Activated T-helper 1 cell treated with anti-CD3 and anti-CD28 coated beads, Interleukin-12 subunit alpha, Interleukin-12 subunit beta, Interleukin-2, Interleukin-4 antibody, amounts not matched to agents 30 ng/mL and 10 ng/mL and 1 ng/mL, durations not matched to agents 14 hours and 24 hours and 36 hours (primary cell): ENCODE measurements around the gene STYK1. TPM values are rescaled to one million over a fixed set of nuclear protein-coding genes. Genes with fewer than 3 reads are reported as not detected.

ENCODE experiments used
- DNase-seq: peaks from one replicate; pipeline ENCODE4 v3.0.0; 2021; ENCODE audit warnings: low spot score
- H3K27ac Mint-ChIP-seq: one replicate; pipeline ENCODE4 v1.8.0; 2021; ENCODE audit warnings: mild to moderate bottlenecking, mixed read lengths
- H3K27me3 Mint-ChIP-seq: one replicate; pipeline ENCODE4 v1.8.0; 2022; ENCODE audit warnings: mild to moderate bottlenecking, moderate library complexity, mixed read lengths; ENCODE audit not compliant: insufficient read depth
- H3K36me3 Mint-ChIP-seq: one replicate; pipeline ENCODE4 v1.8.0; 2021; ENCODE audit warnings: low read depth, mixed read lengths
- H3K4me1 Mint-ChIP-seq: one replicate; pipeline ENCODE4 v1.8.0; 2021; ENCODE audit warnings: low read depth, mixed read lengths
- H3K4me3 Mint-ChIP-seq: one replicate; pipeline ENCODE4 v1.8.0; 2021; ENCODE audit warnings: mild to moderate bottlenecking, moderate library complexity, mixed read lengths
- H3K9me3 Mint-ChIP-seq: one replicate; pipeline ENCODE4 v1.8.0; 2021; ENCODE audit warnings: mixed read lengths
- intact Hi-C: fragments of 100-400 bp; cut with micrococcal nuclease; formaldehyde crosslinking; loops from one replicate; pipeline ENCODE4 v1.15.1; 2024
- total RNA-seq: library from RNA; stranded (reverse); gene quantifications from 2 replicates; pipeline ENCODE4 v1.2.3, GENCODE V29; 2022

Gene STYK1, protein sequence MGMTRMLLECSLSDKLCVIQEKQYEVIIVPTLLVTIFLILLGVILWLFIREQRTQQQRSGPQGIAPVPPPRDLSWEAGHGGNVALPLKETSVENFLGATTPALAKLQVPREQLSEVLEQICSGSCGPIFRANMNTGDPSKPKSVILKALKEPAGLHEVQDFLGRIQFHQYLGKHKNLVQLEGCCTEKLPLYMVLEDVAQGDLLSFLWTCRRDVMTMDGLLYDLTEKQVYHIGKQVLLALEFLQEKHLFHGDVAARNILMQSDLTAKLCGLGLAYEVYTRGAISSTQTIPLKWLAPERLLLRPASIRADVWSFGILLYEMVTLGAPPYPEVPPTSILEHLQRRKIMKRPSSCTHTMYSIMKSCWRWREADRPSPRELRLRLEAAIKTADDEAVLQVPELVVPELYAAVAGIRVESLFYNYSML
- total RNA-seq, result 0.34 TPM in 1 of 2 replicates, not detected in the other

DNA sequence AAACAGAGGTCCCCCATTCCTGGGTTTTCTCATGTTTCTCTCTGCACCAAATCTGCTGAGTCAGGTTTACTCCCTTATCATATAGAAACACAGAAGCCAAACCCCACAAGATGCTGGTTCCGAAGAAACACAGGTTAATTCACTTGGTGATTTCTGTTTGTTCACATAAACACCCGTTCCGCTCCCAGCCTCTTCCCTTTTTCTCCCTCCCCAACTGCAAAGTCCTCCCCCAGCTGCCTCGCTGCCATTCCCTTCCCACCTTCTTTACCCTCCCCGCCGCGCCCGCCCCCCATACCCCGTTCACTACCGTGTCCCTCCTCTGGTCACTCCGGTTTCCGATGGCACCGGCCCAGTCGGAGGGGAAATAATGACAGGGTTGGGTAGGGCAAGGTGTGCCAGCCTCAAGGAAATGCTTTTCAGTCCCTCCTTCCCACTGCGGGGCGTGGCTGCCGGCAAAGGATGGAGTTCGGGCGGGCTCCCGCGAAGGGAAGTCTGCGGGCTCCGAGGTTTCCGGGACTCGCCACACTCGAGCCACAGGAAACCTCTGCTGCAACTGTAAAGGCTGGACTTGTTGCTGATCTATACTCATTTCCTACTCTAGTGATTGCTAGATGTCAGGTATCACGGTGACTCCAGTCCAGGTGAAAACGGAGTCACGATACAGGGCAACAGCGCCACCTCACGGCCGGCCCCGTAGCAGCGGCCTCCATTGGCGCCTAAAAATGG, at the start of gene STYK1:
TSS of gene STYK1 (minus strand) at position 394 of the 726 bp plus-strand sequence. CDS start 39,434 bp downstream, outside the sequence.
- Mint-ChIP-seq H3K4me1 (peaks cover 74% of the 10 kb centered on the region), H3K4me3 (peak within 1 kb of the TSS; percentile 86), H3K27me3 (peaks cover 35% of the 10 kb centered on the region), H3K9me3 (no peaks in the 10 kb centered on the region), H3K27ac (peak within 1 kb of the TSS; percentile 72), H3K36me3 (peaks cover 6% of the 10 kb centered on the region)
- DNase-seq, result peak; percentile 73
- intact Hi-C loops, result loop anchor here (1.0 to 2.0 kb wide), 9 partner anchors 27 to 521 kb away; partner anchors contain the start of genes MAGOHB and YBX3

DNA sequence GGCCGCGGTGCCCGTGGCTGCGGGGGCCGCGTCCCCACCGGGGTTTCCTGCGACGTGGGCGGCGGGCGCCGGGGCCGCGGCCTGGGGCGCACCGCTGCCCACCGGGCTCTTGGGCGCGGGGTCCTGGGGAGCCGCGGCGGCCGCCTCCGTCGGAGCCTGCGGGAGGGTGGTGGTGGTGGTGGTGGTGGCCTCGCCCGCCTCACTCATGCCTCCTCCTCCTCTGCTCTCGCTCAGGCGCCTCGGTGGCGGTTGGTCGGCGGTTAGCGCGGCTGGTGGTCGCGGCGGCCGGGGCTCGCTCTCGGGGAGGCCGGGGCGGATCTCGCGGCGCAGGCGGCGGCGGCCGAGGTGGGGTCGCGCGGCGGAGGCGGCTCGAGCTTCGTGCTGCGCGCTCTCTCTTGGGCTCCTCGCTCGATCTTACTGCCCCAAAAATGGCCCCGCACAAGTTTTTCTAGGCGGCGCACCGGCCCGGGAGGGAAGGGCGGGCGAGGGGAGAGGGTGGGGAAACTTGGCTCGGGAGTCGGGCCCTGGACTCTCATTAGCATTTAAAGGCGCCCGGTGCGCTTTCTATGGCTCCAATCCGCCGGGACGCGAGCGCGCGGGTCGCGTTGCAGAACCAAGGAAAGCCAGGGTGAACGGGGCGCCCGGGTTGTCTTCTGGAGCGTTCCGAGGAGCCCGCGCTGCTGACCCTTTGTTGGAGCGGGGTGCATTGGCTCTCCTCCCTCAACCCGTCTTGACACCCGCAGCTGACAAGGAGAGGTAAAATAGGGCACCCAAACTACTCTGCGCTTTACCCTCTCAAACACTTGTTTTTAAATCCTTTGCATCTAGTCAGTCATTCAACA, 49.3 kb upstream of the STYK1 start, which contains the start of gene YBX3:
TSS of gene YBX3 (minus strand) at position 419 of the 842 bp plus-strand sequence. CDS start at position 207, 212 bp downstream.
- intact Hi-C loops, result loop anchor here (1.0 to 10.0 kb wide), 13 partner anchors 22 to 1992 kb away; partner anchors contain the start of genes BORCS5, CDKN1B, CLEC2B and GABARAPL1
- Mint-ChIP-seq H3K36me3 (peaks cover 10% of the 10 kb centered on the region), H3K27me3 (peaks cover 47% of the 10 kb centered on the region), H3K27ac (peak within 1 kb of the TSS; percentile 96), H3K4me3 (peak within 1 kb of the TSS; percentile 96), H3K4me1 (peaks cover 48% of the 10 kb centered on the region), H3K9me3 (no peaks in the 10 kb centered on the region)
- peak; percentile 50 for DNase-seq

DNA sequence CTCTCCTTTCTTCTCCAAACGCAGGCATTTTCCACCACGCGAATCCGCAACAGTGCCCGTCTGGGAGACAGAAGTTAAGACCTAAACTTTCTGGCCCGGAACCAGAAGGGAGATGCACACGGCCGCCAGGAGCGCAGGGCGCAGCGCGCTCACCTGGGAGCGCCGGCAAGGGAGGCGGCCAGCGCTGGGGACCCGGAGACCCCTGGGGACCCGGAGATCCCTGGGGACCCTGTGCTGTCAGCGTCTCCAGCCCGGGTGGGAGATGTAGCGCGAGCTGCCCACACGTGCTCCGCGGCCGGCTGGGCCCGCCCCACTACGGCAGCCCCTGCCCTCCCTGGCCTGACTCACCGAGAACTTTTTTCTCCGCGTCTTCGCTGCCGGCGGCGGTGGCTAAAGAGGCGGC, 48.7 kb upstream of the STYK1 start:
- H3K4me1 Mint-ChIP-seq, result peaks cover 54% of the 10 kb centered on the region
- intact Hi-C loops, result loop anchor here (1.0 to 10.0 kb wide), 11 partner anchors 21 to 1992 kb away; partner anchors contain the start of genes BORCS5, CDKN1B, CLEC2B and GABARAPL1
- H3K36me3 Mint-ChIP-seq, result peaks cover 15% of the 10 kb centered on the region
- peak; percentile 32 for DNase-seq
- peak overlapping the region; percentile 96 for H3K4me3 Mint-ChIP-seq
- H3K27me3 Mint-ChIP-seq, result peaks cover 41% of the 10 kb centered on the region
- peak overlapping the region; percentile 96 for H3K27ac Mint-ChIP-seq
- no peaks in the 10 kb centered on the region for H3K9me3 Mint-ChIP-seq

DNA sequence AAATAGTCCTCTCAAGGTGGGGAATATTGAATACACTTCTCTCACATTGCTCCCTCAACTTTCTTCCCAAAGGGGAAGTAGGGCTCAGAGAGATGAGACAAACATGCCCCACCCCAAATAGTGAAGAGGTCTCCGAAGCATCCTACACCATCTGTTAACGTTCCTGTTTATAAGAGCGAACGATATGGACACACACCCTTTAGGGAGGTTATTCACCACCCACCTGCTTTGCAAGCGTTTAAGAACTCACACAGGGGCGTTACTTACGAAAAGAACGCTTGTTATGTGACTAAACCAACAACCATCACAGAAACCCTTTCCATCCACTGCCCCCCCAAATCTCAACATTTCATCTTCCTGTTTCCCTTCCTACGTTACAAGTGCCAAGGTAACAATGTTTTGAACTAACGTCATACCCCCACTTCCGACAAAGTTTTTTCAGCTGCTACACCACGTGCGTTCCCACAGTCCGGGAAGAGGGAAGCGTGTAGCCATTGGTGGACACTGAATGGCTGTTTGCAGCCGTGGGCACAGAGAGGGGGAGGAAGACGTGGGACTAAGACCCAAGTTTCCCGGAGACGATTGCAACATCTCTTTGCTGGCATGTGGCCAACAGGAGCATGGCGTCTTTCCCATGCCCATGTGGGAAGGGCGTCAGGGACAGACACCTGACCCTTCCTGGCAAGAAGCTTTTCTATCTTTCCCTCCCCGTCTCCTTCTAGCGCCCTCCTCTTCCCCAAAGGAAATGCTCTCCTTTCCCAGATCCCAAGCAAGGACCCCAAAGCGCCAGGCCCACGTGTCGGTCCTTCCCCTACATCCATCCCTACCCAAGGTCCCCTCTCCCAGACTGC, 48.0 kb upstream of the STYK1 start:
- H3K4me3 Mint-ChIP-seq, result peak overlapping the region; percentile 96
- peak overlapping the region; percentile 96 for H3K27ac Mint-ChIP-seq
- H3K27me3 Mint-ChIP-seq, result peaks cover 34% of the 10 kb centered on the region
- H3K9me3 Mint-ChIP-seq, result no peaks in the 10 kb centered on the region
- intact Hi-C loops, result loop anchor here (1.0 to 10.0 kb wide), 11 partner anchors 21 to 1993 kb away; partner anchors contain the start of genes BORCS5, CDKN1B, CLEC2B and GABARAPL1
- DNase-seq, result peak; percentile 53
- H3K36me3 Mint-ChIP-seq, result peaks cover 21% of the 10 kb centered on the region
- H3K4me1 Mint-ChIP-seq, result peaks cover 60% of the 10 kb centered on the region

DNA sequence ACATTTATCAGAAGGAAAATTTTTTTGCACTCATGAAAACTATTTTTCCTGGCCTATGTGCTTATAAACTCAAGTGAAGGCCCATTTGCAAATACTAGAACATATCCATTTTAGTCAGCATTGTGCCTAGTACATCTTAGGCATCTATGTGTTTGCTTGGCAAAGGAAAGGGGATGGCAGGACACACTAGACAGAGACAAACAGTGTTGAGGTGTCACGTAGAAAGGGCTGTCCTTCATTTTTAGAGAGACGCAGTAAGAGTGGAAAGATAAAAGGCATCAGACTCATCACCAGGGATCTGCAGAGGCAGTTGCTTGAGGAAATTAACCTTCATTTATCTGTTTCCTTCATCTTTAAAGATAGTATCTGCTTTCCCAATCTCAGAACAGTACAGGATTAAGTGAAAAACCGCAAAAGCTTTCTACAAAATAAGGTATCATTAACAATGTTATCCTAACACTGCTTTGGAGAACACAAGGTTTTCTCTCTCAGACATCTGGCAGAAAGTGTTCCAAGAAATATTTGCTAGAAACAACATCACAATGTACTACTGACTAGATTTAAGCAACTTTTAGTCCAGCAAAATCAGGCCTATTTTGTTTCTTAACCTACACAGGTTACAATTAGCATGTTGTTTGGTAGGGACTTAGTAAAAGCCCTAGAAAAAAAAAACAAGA, 47.3 kb upstream of the STYK1 start:
- Mint-ChIP-seq H3K4me1 (peaks cover 67% of the 10 kb centered on the region), H3K27ac (peak overlapping the region; percentile 83), H3K36me3 (peaks cover 25% of the 10 kb centered on the region), H3K9me3 (no peaks in the 10 kb centered on the region), H3K27me3 (peaks cover 29% of the 10 kb centered on the region), H3K4me3 (peak overlapping the region; percentile 96)
- intact Hi-C loops, result loop anchor here (5.0 to 10.0 kb wide), 6 partner anchors 419 to 1994 kb away; partner anchors contain the start of genes CDKN1B and CLEC2B
- DNase-seq, result no peak

DNA sequence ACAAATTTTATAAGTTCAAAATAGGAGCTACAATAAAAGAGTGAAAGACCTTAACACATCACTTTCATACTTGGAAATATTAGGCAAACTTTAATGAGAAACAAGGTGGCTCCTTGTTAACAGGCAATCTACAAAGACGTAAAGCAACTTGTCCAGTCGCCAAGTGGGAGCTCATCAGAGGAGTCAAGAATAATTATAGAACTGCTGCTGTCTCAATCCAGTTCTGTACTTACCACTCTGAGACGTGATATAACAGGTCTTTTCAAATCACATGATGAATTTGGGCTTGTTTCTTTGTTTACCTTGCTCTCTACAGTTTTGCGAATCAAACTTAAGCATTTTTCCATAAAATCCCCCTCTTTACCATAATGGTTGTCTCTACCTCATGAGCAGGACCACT, 45.6 kb upstream of the STYK1 start:
- intact Hi-C loops, result no loop called here
- Mint-ChIP-seq H3K4me1 (peaks cover 75% of the 10 kb centered on the region), H3K36me3 (peaks cover 33% of the 10 kb centered on the region), H3K4me3 (no peak overlapping the region), H3K27ac (no peak overlapping the region), H3K9me3 (no peaks in the 10 kb centered on the region), H3K27me3 (peaks cover 12% of the 10 kb centered on the region)
- DNase-seq, result no peak

DNA sequence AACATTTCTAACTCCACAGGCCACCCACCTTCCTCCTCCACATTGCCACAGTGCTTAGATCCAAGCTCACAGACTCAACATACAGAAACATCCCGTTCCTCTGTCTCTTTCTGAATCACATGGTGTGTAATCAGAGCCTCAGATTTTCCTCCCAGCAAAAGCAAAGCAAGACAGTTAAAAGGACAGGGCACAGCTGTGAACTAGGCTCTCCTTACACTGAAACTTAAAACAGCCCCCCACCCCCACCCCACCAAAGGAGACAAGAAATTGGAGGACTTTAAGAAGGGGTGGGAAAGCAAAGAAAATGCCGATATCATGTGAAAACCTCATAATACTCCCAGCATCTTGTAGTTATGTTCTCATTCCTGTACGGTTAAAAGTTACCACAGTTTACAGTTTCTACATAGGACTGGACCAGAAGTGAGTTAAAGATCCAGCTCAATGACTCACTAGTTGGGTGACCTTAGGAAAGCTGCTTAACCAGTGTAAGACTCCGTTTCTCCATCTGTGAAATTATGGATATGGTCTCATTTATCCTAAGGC, 44.5 kb upstream of the STYK1 start:
- Mint-ChIP-seq H3K9me3 (no peaks in the 10 kb centered on the region), H3K4me3 (no peak overlapping the region), H3K27ac (no peak overlapping the region), H3K4me1 (peaks cover 64% of the 10 kb centered on the region), H3K36me3 (peaks cover 40% of the 10 kb centered on the region), H3K27me3 (peaks cover 1% of the 10 kb centered on the region)
- DNase-seq, result no peak
- intact Hi-C loops, result no loop called here

DNA sequence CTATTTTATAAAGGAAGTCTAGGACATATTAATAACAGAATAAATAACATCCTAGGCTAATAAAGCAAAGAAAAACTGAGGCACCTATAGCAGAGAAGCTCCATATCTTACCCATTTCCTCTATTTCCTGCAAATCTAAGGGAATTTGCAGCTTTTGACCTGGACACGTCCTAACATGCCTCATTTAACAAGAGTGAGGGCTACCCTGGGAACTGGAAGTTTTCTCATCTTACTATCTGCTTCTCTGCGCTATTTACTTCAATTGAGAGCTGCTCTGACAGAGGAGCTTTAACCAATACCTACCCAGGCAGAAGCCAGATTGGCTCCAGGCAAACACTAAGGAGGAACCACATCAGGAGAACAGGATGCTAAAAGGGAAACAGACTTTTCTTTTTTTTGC, 43.6 kb upstream of the STYK1 start:
- Mint-ChIP-seq H3K36me3 (peaks cover 49% of the 10 kb centered on the region), H3K9me3 (no peaks in the 10 kb centered on the region), H3K27ac (no peak overlapping the region), H3K4me1 (peaks cover 64% of the 10 kb centered on the region), H3K27me3 (no peaks in the 10 kb centered on the region), H3K4me3 (no peak overlapping the region)
- DNase-seq, result no peak
- intact Hi-C loops, result no loop called here

DNA sequence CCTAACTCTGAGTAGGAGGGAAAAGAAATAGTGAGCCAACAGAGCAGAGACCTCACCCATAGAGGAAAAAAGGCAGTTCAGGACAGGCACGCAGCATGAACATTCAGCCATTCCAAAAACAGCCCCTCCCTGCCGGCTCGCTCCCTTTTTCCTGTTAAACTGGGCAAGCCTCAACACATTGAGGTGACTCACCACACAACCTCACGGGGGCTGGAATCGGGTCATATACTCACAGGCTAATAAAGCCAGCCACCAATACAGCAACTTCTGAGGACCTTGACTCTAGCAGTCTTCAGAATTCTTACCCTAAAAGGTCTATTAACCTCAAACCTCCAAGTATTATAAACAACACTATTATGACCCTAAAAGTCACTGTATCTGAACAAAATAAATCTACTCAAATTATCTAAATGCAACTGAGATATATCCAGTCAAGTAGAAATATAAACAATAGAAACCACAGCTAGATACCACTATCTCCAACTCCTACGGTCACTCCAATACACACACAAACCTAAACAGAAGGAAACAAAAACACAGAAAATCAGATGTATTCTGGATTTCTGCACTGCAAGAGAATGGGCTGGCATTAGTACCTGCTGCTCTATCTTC, 43.0 kb upstream of the STYK1 start:
- Mint-ChIP-seq H3K9me3 (no peaks in the 10 kb centered on the region), H3K27me3 (no peaks in the 10 kb centered on the region), H3K4me1 (peaks cover 59% of the 10 kb centered on the region), H3K4me3 (no peak overlapping the region), H3K27ac (no peak overlapping the region), H3K36me3 (peaks cover 52% of the 10 kb centered on the region)
- intact Hi-C loops, result no loop called here
- DNase-seq, result no peak

DNA sequence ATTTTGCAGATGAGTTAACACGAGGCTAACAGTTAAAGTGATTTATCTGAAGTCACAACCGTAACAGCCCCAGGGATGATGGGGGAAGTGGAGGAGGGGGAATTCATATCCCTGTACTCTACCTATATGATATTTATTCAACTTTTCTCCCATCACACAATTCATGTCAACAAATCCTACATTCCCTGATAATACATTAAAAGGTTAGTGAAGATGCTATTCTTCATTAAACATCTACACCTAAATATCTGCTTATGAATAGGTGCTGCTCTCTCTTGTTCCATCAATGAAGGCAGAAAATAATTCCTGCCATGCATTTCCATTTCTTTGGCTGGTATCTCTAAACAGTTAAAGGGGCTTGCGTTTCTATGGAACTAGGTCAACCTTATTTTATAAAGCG, 42.4 kb upstream of the STYK1 start:
- Mint-ChIP-seq H3K27ac (no peak overlapping the region), H3K27me3 (no peaks in the 10 kb centered on the region), H3K36me3 (peaks cover 58% of the 10 kb centered on the region), H3K4me1 (peaks cover 53% of the 10 kb centered on the region), H3K9me3 (no peaks in the 10 kb centered on the region), H3K4me3 (no peak overlapping the region)
- intact Hi-C loops, result no loop called here
- no peak for DNase-seq
